HL-60 (cell line): ENCODE results near the gene FXR1.

ENCODE experiments used
- CTCF ChIP-seq: IDR thresholded peaks from one replicate; pipeline ENCODE4 v1.5.1; 2011; ENCODE audit warnings: low read length, control low read depth, inconsistent platforms; ENCODE audit not compliant: insufficient read depth
- GABPA ChIP-seq: IDR thresholded peaks from 2 replicates; pipeline ENCODE4 v1.6.1; 2012; ENCODE audit warnings: low read depth
- POLR2AphosphoS5 ChIP-seq: IDR thresholded peaks from 2 replicates; pipeline ENCODE4 v1.6.1; 2012; ENCODE audit warnings: low read depth
- REST ChIP-seq: IDR thresholded peaks from 2 replicates; pipeline ENCODE4 v1.6.1; 2012; ENCODE audit warnings: low read depth; ENCODE audit not compliant: insufficient replicate concordance

GRCh38 chr3:180888992-180889560 is 23.4 kb upstream of the FXR1 start:
- TF ChIP-seq CTCF: no peak
- TF ChIP-seq POLR2AphosphoS5: no peak
- no peak for TF ChIP-seq GABPA
- TF ChIP-seq REST: no peak
